H9 (cell line): ENCODE results near the gene DOK6. TPM values are rescaled to one million over a fixed set of nuclear protein-coding genes. Genes with fewer than 3 reads are reported as not detected.

Experiments used
- DNase-seq: peaks from one replicate; pipeline ENCODE4 v3.0.0-alpha.2; 2017
- H2AFZ ChIP-seq: one replicate; pipeline ENCODE4 v1.6.1; 2013; ENCODE audit warnings: mild to moderate bottlenecking, low read length, control low read depth, moderate library complexity
- H2AK5ac ChIP-seq: 2 replicates; pipeline ENCODE4 v1.6.1; 2013; ENCODE audit warnings: low read length, control low read depth, mixed read lengths; ENCODE audit not compliant: insufficient read length
- H2BK120ac ChIP-seq: one replicate; pipeline ENCODE4 v1.6.1; 2013; ENCODE audit warnings: low read depth, mild to moderate bottlenecking, low read length, control low read depth, inconsistent platforms; ENCODE audit not compliant: poor library complexity, severe bottlenecking
- H2BK12ac ChIP-seq: 2 replicates; pipeline ENCODE4 v1.6.1; 2013; ENCODE audit warnings: low read length, control low read depth, mixed read lengths, low read depth; ENCODE audit not compliant: insufficient read length
- H2BK15ac ChIP-seq: 2 replicates; pipeline ENCODE4 v1.6.1; 2013; ENCODE audit warnings: low read depth, low read length, control low read depth
- H2BK20ac ChIP-seq: one replicate; pipeline ENCODE4 v1.6.1; 2013; ENCODE audit warnings: low read depth, mild to moderate bottlenecking, low read length, control low read depth, inconsistent platforms; ENCODE audit not compliant: poor library complexity, severe bottlenecking
- H2BK5ac ChIP-seq: 2 replicates; pipeline ENCODE4 v1.6.1; 2013; ENCODE audit warnings: low read length, control low read depth, mixed read lengths; ENCODE audit not compliant: insufficient read length
- H3K14ac ChIP-seq: 2 replicates; pipeline ENCODE4 v1.6.1; 2013; ENCODE audit warnings: low read length, control low read depth; ENCODE audit not compliant: insufficient read depth
- H3K18ac ChIP-seq: 2 replicates; pipeline ENCODE4 v1.6.1; 2013; ENCODE audit warnings: low read depth, mild to moderate bottlenecking, mixed read lengths, low read length, control low read depth; ENCODE audit not compliant: insufficient read length
- H3K23ac ChIP-seq: 2 replicates; pipeline ENCODE4 v1.6.1; 2013; ENCODE audit warnings: low read length, control low read depth, mixed read lengths, low read depth; ENCODE audit not compliant: insufficient read length
- H3K23me2 ChIP-seq: 2 replicates; pipeline ENCODE4 v1.6.1; 2013; ENCODE audit warnings: low read depth, mild to moderate bottlenecking, mixed read lengths, low read length, control low read depth; ENCODE audit not compliant: insufficient read length, poor library complexity, severe bottlenecking
- H3K27ac ChIP-seq: 2 replicates; pipeline ENCODE4 v1.5.1; 2013; ENCODE audit warnings: low read length, control low read depth, mixed read lengths, low read depth; ENCODE audit not compliant: insufficient read length
- H3K27me3 ChIP-seq: 2 replicates; pipeline ENCODE4 v1.6.1; 2013; ENCODE audit warnings: low read length, control low read depth, inconsistent platforms; ENCODE audit not compliant: insufficient read depth
- H3K4ac ChIP-seq: 2 replicates; pipeline ENCODE4 v1.6.1; 2013; ENCODE audit warnings: low read depth, mild to moderate bottlenecking, control low read depth, inconsistent platforms, low read length, moderate library complexity
- H3K4me1 ChIP-seq: 2 replicates; pipeline ENCODE4 v1.6.1; 2013; ENCODE audit warnings: low read length, control low read depth, inconsistent platforms; ENCODE audit not compliant: insufficient read depth
- H3K4me2 ChIP-seq: 2 replicates; pipeline ENCODE4 v1.6.1; 2013; ENCODE audit warnings: low read length, control low read depth, mixed read lengths; ENCODE audit not compliant: insufficient read length, insufficient read depth
- H3K56ac ChIP-seq: 2 replicates; pipeline ENCODE4 v1.6.1; 2013; ENCODE audit warnings: low read depth, mild to moderate bottlenecking, mixed read lengths, low read length, control low read depth; ENCODE audit not compliant: insufficient read length
- H3K79me1 ChIP-seq: 2 replicates; pipeline ENCODE4 v1.6.1; 2013; ENCODE audit warnings: low read depth, mild to moderate bottlenecking, moderate library complexity, low read length, control low read depth, inconsistent platforms; ENCODE audit not compliant: insufficient read depth, poor library complexity, severe bottlenecking
- H3K79me2 ChIP-seq: 2 replicates; pipeline ENCODE4 v1.6.1; 2013; ENCODE audit warnings: low read length, control low read depth, inconsistent platforms; ENCODE audit not compliant: insufficient read depth
- H3K9ac ChIP-seq: 2 replicates; pipeline ENCODE4 v1.6.1; 2013; ENCODE audit warnings: low read length, control low read depth, mixed read lengths; ENCODE audit not compliant: insufficient read length; ENCODE audit errors: extremely low read depth
- H3K9me3 ChIP-seq: one replicate; pipeline ENCODE4 v1.6.1; 2013; ENCODE audit warnings: low read depth, low read length, inconsistent platforms; ENCODE audit not compliant: control insufficient read depth
- H3T11ph ChIP-seq: one replicate; pipeline ENCODE4 v1.6.1; 2013; ENCODE audit warnings: mild to moderate bottlenecking, low read length, control low read depth, inconsistent platforms
- H4K20me1 ChIP-seq: one replicate; pipeline ENCODE4 v1.6.1; 2013; ENCODE audit not compliant: control insufficient read depth, insufficient read length, insufficient read depth
- H4K5ac ChIP-seq: 2 replicates; pipeline ENCODE4 v1.6.1; 2013; ENCODE audit warnings: low read depth, mild to moderate bottlenecking, mixed read lengths, low read length, control low read depth; ENCODE audit not compliant: insufficient read length
- H4K8ac ChIP-seq: replicated peaks from 2 replicates; pipeline ENCODE4 v1.6.1; 2013; ENCODE audit warnings: low read length, control low read depth, mixed read lengths, low read depth; ENCODE audit not compliant: insufficient read length
- H4K91ac ChIP-seq: 2 replicates; pipeline ENCODE4 v1.6.1; 2013; ENCODE audit warnings: low read depth, mild to moderate bottlenecking, moderate library complexity, mixed read lengths, low read length, control low read depth; ENCODE audit not compliant: insufficient read length
- H3K27ac Mint-ChIP-seq, 3 experiments: 2 replicates in 2 of 3; 3 replicates in 1 of 3; pipeline ENCODE4 v1.8.0; 2020 to 2021; ENCODE audit warnings: mixed read lengths in 3 of 3, mild to moderate bottlenecking in 1 of 3, moderate library complexity in 1 of 3
- H3K27me3 Mint-ChIP-seq: 2 replicates; pipeline ENCODE4 v1.8.0; 2021; ENCODE audit warnings: low read depth, mild to moderate bottlenecking, moderate library complexity, mixed read lengths
- H3K36me3 Mint-ChIP-seq, 3 experiments: 2 replicates in 2 of 3; 3 replicates in 1 of 3; pipeline ENCODE4 v1.8.0; 2020 to 2021; ENCODE audit warnings: low read depth in 3 of 3, mixed read lengths in 3 of 3; ENCODE audit not compliant: insufficient read depth in 1 of 3
- H3K4me1 Mint-ChIP-seq, 2 experiments: 2 replicates each; pipeline ENCODE4 v1.8.0; 2020; ENCODE audit warnings: mixed read lengths in 2 of 2
- H3K4me3 Mint-ChIP-seq, 2 experiments: 2 replicates in 1 of 2; 3 replicates in 1 of 2; pipeline ENCODE4 v1.8.0; 2020 to 2021; ENCODE audit warnings: mild to moderate bottlenecking in 2 of 2, mixed read lengths in 2 of 2, moderate library complexity in 1 of 2
- H3K9me3 Mint-ChIP-seq, 2 experiments: 2 replicates in 1 of 2; 3 replicates in 1 of 2; pipeline ENCODE4 v1.8.0; 2020; ENCODE audit warnings: mild to moderate bottlenecking in 2 of 2, mixed read lengths in 2 of 2, moderate library complexity in 1 of 2
- WGBS: extraction: QIAGEN DNeasy Blood & Tissue Kit; methylation state at CpG from one replicate; pipeline ENCODE4 v1.1.7; 2013; ENCODE audit warnings: missing lambda C conversion rate, low lambda C conversion rate, mixed read lengths; ENCODE audit not compliant: insufficient read length; ENCODE audit errors: extremely low coverage; 5-methylcytosine and 5-hydroxymethylcytosine counted together
- total RNA-seq: library from RNA; stranded (reverse); gene quantifications from 2 replicates; pipeline ENCODE4 v1.2.1, GENCODE V29; 2021
- TF ChIP-seq, protein P1 (sequence below): fragments of 200-600 bp; sonication (generic); conservative IDR thresholded peaks from 3 replicates; pipeline ENCODE4 v1.8.0; 2021; ENCODE audit warnings: antibody characterized with exemption, mild to moderate bottlenecking

The DOK6 gene
- total RNA-seq, 1 experiment from 2014 or later = 0.20 TPM

DNA sequence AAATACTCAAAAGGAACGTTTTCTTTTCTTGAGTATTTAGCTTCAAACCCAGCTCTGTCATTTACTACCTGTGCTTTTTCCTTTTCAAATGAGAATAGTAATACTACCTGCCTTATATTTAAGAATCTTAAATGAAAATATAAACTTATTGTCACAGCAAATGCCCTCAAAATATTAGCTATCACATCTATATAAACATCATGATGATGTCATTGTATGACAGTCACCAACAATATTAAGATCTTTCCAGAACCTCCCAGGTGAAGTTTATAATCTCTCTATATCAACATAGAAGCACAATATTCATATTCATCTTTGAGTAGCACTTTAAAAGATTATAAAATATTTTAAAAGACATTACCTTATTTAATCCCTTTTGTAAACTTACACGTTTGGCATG, 92.2 kb downstream of the DOK6 start:
- no peaks in the 10 kb centered on the region for H3K79me2 ChIP-seq
- H3K4me1 Mint-ChIP-seq = no peaks in the 10 kb centered on the region
- no peak overlapping the region for H3K27ac ChIP-seq
- H2BK20ac ChIP-seq = no peak overlapping the region
- peaks cover 0 to 10% (median 3%) of the 10 kb centered on the region in 3 experiments; a peak in 2 of 7 replicates for H3K36me3 Mint-ChIP-seq
- no peak overlapping the region for H4K5ac ChIP-seq
- H3K23ac ChIP-seq = no peak overlapping the region
- no peak for DNase-seq
- no peaks in the 10 kb centered on the region for H3K4me1 ChIP-seq
- no peak overlapping the region for H3K56ac ChIP-seq
- H3K27me3 Mint-ChIP-seq = no peaks in the 10 kb centered on the region
- no peak overlapping the region for H3K14ac ChIP-seq
- no peak overlapping the region for H4K8ac ChIP-seq
- H3K23me2 ChIP-seq = no peaks in the 10 kb centered on the region
- no peaks in the 10 kb centered on the region for H3K27me3 ChIP-seq
- H3K9me3 ChIP-seq = no peaks in the 10 kb centered on the region
- H2AK5ac ChIP-seq = no peak overlapping the region
- no peak overlapping the region for H3K18ac ChIP-seq
- H3T11ph ChIP-seq = no peak overlapping the region
- no peaks in the 10 kb centered on the region for H3K79me1 ChIP-seq
- no peak overlapping the region for H3K9ac ChIP-seq
- H3K4me3 Mint-ChIP-seq = no peak overlapping the region
- H2BK15ac ChIP-seq = no peak overlapping the region
- H3K27ac Mint-ChIP-seq = no peak overlapping the region
- WGBS = no CpG with 5 or more reads among the region's 2 CpGs
- no peak overlapping the region for H2AFZ ChIP-seq
- no peak overlapping the region for H2BK120ac ChIP-seq
- H2BK12ac ChIP-seq = no peak overlapping the region
- H3K9me3 Mint-ChIP-seq = peaks cover 8 to 9% of the 10 kb centered on the region in 2 experiments; a peak in 3 of 5 replicates
- H4K91ac ChIP-seq = no peak overlapping the region
- no peaks in the 10 kb centered on the region for H4K20me1 ChIP-seq
- TF ChIP-seq, protein P1, sequence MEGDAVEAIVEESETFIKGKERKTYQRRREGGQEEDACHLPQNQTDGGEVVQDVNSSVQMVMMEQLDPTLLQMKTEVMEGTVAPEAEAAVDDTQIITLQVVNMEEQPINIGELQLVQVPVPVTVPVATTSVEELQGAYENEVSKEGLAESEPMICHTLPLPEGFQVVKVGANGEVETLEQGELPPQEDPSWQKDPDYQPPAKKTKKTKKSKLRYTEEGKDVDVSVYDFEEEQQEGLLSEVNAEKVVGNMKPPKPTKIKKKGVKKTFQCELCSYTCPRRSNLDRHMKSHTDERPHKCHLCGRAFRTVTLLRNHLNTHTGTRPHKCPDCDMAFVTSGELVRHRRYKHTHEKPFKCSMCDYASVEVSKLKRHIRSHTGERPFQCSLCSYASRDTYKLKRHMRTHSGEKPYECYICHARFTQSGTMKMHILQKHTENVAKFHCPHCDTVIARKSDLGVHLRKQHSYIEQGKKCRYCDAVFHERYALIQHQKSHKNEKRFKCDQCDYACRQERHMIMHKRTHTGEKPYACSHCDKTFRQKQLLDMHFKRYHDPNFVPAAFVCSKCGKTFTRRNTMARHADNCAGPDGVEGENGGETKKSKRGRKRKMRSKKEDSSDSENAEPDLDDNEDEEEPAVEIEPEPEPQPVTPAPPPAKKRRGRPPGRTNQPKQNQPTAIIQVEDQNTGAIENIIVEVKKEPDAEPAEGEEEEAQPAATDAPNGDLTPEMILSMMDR = no peak
- H2BK5ac ChIP-seq = no peak overlapping the region
- H3K4me2 ChIP-seq = no peak overlapping the region
- H3K4ac ChIP-seq = no peak overlapping the region
